Natural killer cell (primary cell): Measurements from ENCODE around the gene FBH1. TPM values are rescaled to one million over a fixed set of nuclear protein-coding genes. Genes with fewer than 3 reads are reported as not detected.

Source experiments
- ATAC-seq, 3 donors: fragments of 150-1000 bp in 2 of 3; fragments of 200-7000 bp in 1 of 3; cut with Tn5 transposase; 1 replicate in 1 of 3; 2 replicates in 2 of 3; pipeline ENCODE4 v1.10.0; 2021; ENCODE audit warnings: mild to moderate bottlenecking in 2 of 3, moderate library complexity in 2 of 3
- DNase-seq, 2 donors: peaks; one replicate each; pipeline versions ENCODE4 v3.0.0 to v3.0.0-alpha.2; 2013 to 2021; ENCODE audit warnings: mixed read lengths in 1 of 2
- H3K27ac ChIP-seq: one replicate; pipeline ENCODE4 v1.5.1; 2013; ENCODE audit warnings: mild to moderate bottlenecking, low read length
- H3K27me3 ChIP-seq: one replicate; pipeline ENCODE4 v1.6.1; 2013; ENCODE audit warnings: low read length; ENCODE audit not compliant: control insufficient read depth, insufficient read depth
- H3K36me3 ChIP-seq: one replicate; pipeline ENCODE4 v1.6.1; 2013; ENCODE audit warnings: low read length; ENCODE audit not compliant: control insufficient read depth, insufficient read depth
- H3K4me1 ChIP-seq: one replicate; pipeline ENCODE4 v1.6.1; 2013; ENCODE audit warnings: low read length; ENCODE audit not compliant: control insufficient read depth, insufficient read depth
- H3K4me3 ChIP-seq: one replicate; pipeline ENCODE4 v1.5.1; 2013; ENCODE audit warnings: low read length
- H3K9me3 ChIP-seq: one replicate; pipeline ENCODE4 v1.6.1; 2013; ENCODE audit warnings: low read length; ENCODE audit not compliant: control insufficient read depth, insufficient read depth
- H3K27ac Mint-ChIP-seq, 2 donors: one replicate each; pipeline ENCODE4 v1.8.0; 2022; ENCODE audit warnings: mild to moderate bottlenecking in 2 of 2, mixed read lengths in 2 of 2, moderate library complexity in 1 of 2
- H3K27me3 Mint-ChIP-seq, 2 donors: one replicate each; pipeline ENCODE4 v1.8.0; 2022; ENCODE audit warnings: low read depth in 2 of 2, mixed read lengths in 2 of 2
- H3K36me3 Mint-ChIP-seq: one replicate; pipeline ENCODE4 v1.8.0; 2022; ENCODE audit warnings: mixed read lengths
- H3K4me1 Mint-ChIP-seq, 2 donors: one replicate each; pipeline ENCODE4 v1.8.0; 2022; ENCODE audit warnings: mixed read lengths in 2 of 2
- H3K4me3 Mint-ChIP-seq: one replicate; pipeline ENCODE4 v1.8.0; 2022; ENCODE audit warnings: mild to moderate bottlenecking, moderate library complexity, mixed read lengths
- H3K9me3 Mint-ChIP-seq, 2 donors: one replicate each; pipeline ENCODE4 v1.8.0; 2022; ENCODE audit warnings: mixed read lengths in 2 of 2
- WGBS: methylation state at CpG from one replicate; pipeline ENCODE4 v1.1.7; 2013; ENCODE audit warnings: missing lambda C conversion rate; ENCODE audit not compliant: insufficient coverage; 5-methylcytosine and 5-hydroxymethylcytosine counted together
- intact Hi-C: fragments of 100-400 bp; cut with micrococcal nuclease; formaldehyde crosslinking; loops from one replicate; pipeline ENCODE4 v1.14.2; 2022
- total RNA-seq, 4 donors: library from RNA; stranded (reverse); fragments of 120-200 nt in 1 of 4; gene quantifications; one replicate each; pipeline versions ENCODE4 v1.2.3 to v1.2.4, GENCODE V29; 2013 to 2022
- TF ChIP-seq, protein P1 (sequence below): fragments of 200-600 bp; IDR thresholded peaks from one replicate; pipeline ENCODE4 v1.8.0; 2022; ENCODE audit warnings: antibody characterized with exemption

FBH1 gene
- total RNA-seq, 3 donors from 2014 or later (not counting 1 experiment from before 2014, with no cell fraction given): 49.3 to 64.9 (median 62.7) TPM

DNA sequence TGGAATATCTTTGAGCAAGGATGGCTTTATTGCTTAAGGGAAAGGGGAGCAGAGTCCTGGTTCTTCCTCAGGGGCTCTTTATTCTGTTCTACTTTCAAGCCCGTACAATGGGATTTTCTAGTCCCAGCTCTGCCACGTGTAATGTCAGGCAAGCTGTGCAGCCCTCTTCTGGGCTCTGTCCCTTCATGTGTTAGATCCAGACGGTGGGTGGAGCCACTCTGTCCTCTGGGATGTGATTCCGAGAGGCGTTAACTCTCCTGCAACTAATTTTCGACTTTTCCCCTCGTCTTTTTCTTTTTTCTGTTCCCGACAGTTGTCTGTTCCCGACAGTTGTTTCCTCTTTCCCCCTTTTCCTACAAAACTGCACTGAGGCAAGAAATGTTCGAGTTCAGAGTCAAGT, 34.8 kb downstream of the FBH1 start:
- DNase-seq: no peak
- TF ChIP-seq, protein P1, sequence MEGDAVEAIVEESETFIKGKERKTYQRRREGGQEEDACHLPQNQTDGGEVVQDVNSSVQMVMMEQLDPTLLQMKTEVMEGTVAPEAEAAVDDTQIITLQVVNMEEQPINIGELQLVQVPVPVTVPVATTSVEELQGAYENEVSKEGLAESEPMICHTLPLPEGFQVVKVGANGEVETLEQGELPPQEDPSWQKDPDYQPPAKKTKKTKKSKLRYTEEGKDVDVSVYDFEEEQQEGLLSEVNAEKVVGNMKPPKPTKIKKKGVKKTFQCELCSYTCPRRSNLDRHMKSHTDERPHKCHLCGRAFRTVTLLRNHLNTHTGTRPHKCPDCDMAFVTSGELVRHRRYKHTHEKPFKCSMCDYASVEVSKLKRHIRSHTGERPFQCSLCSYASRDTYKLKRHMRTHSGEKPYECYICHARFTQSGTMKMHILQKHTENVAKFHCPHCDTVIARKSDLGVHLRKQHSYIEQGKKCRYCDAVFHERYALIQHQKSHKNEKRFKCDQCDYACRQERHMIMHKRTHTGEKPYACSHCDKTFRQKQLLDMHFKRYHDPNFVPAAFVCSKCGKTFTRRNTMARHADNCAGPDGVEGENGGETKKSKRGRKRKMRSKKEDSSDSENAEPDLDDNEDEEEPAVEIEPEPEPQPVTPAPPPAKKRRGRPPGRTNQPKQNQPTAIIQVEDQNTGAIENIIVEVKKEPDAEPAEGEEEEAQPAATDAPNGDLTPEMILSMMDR: no peak
- H3K36me3 Mint-ChIP-seq: peaks cover 41% of the 10 kb centered on the region
- Histone ChIP-seq H3K4me3 (no peak overlapping the region), H3K36me3 (peaks cover 80% of the 10 kb centered on the region), H3K27me3 (no peaks in the 10 kb centered on the region), H3K4me1 (no peaks in the 10 kb centered on the region), H3K27ac (no peak overlapping the region), H3K9me3 (no peaks in the 10 kb centered on the region)
- intact Hi-C loops: no loop called here
- H3K4me1 Mint-ChIP-seq: no peaks in the 10 kb centered on the region
- 89% methylated on average over 10 of the region's 10 CpGs for WGBS
- no peak overlapping the region for H3K27ac Mint-ChIP-seq
- no peak overlapping the region for H3K4me3 Mint-ChIP-seq
- H3K27me3 Mint-ChIP-seq: no peaks in the 10 kb centered on the region
- no peaks in the 10 kb centered on the region for H3K9me3 Mint-ChIP-seq
- ATAC-seq: no peak

DNA sequence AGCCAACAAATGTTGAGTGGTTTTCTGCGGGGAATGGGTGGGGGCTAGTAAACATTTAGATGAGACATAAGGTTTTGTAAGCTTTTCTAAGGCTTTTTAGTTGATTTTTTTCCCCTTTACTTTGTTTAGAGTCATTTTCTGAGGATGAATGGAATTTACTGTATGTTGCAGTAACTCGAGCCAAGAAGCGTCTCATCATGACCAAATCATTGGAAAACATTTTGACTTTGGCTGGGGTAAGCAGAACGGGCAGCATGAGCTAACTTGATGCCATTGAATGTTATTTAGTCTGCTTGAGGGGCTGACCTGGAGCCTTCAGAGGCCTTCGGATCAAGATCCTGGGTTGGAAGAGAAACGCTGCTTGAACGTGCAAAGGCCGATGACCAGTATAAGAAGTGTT, 37.3 kb downstream of the FBH1 start:
- no peak for ATAC-seq
- Histone ChIP-seq H3K27me3 (no peaks in the 10 kb centered on the region), H3K4me3 (no peak overlapping the region), H3K4me1 (no peaks in the 10 kb centered on the region), H3K9me3 (no peaks in the 10 kb centered on the region), H3K36me3 (peaks cover 71% of the 10 kb centered on the region), H3K27ac (no peak overlapping the region)
- Mint-ChIP-seq H3K4me3 (no peak overlapping the region), H3K27ac (no peak overlapping the region), H3K36me3 (peaks cover 24% of the 10 kb centered on the region), H3K27me3 (no peaks in the 10 kb centered on the region), H3K4me1 (no peaks in the 10 kb centered on the region), H3K9me3 (no peaks in the 10 kb centered on the region)
- WGBS: 100% methylated on average over 8 of the region's 8 CpGs
- TF ChIP-seq, protein P1: no peak
- intact Hi-C loops: no loop called here
- DNase-seq: no peak

DNA sequence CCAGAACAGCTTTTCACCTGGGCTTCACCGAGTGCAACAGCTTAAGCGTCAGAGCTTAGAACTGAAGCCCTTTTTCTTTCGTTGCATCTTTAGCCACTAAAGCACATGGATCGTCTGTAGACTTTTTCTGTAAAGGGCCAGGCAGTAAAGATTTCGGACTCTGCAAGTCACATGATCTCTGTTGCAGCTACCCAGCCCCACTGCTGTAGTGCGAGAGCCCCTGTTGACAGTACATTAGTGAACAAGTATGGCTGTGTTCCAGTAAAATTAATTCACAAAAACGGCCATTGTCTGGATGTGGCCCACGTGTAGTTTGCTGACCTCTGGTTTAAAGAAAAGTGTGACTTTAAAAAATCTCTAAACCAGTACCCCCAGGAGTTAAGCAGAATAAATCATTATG, 39.4 kb downstream of the FBH1 start:
- intact Hi-C loops: no loop called here
- H3K36me3 Mint-ChIP-seq: peaks cover 24% of the 10 kb centered on the region
- ATAC-seq: no peak
- H3K9me3 Mint-ChIP-seq: no peaks in the 10 kb centered on the region
- H3K27me3 ChIP-seq: no peaks in the 10 kb centered on the region
- no peaks in the 10 kb centered on the region for H3K9me3 ChIP-seq
- H3K4me3 Mint-ChIP-seq: no peak overlapping the region
- peaks cover 57% of the 10 kb centered on the region for H3K36me3 ChIP-seq
- TF ChIP-seq, protein P1: no peak
- no peak overlapping the region for H3K27ac Mint-ChIP-seq
- H3K27ac ChIP-seq: no peak overlapping the region
- no peak overlapping the region for H3K4me3 ChIP-seq
- no peaks in the 10 kb centered on the region for H3K4me1 Mint-ChIP-seq
- H3K4me1 ChIP-seq: no peaks in the 10 kb centered on the region
- DNase-seq: no peak
- 88% methylated on average over 7 of the region's 8 CpGs for WGBS
- no peaks in the 10 kb centered on the region for H3K27me3 Mint-ChIP-seq

DNA sequence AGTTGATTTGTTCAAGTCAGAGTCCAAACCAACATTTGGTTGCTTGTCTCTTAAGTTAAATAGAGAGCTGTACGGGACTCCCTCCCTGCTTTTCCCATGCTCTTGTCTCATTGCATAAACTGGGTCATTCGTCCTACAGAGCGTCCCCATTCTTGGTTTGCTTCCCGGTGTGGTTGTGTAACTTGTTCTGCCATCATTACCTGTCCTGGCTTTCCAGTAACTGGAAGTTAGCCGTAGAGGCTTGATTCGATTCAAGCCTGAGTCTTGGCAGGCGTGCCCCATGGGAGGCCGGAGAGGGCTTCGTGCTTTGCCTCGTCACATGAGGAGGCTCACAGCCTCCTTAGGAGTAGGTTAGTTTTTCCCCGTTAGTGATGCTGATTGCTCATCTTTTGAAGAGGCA, 40.2 kb downstream of the FBH1 start:
- Mint-ChIP-seq H3K9me3 (no peaks in the 10 kb centered on the region), H3K4me3 (no peak overlapping the region), H3K36me3 (peaks cover 18% of the 10 kb centered on the region), H3K27ac (no peak overlapping the region), H3K4me1 (no peaks in the 10 kb centered on the region), H3K27me3 (no peaks in the 10 kb centered on the region)
- Histone ChIP-seq H3K27ac (no peak overlapping the region), H3K4me1 (no peaks in the 10 kb centered on the region), H3K9me3 (no peaks in the 10 kb centered on the region), H3K27me3 (no peaks in the 10 kb centered on the region), H3K4me3 (no peak overlapping the region), H3K36me3 (peaks cover 55% of the 10 kb centered on the region)
- intact Hi-C loops: no loop called here
- ATAC-seq: no peak
- TF ChIP-seq, protein P1: no peak
- no peak for DNase-seq
- 94% methylated on average over 11 of the region's 11 CpGs for WGBS
